IMR-90 (cell line): ENCODE results near the gene STAG1. TPM values are rescaled to one million over a fixed set of nuclear protein-coding genes. Genes with fewer than 3 reads are reported as not detected.

Experiments
- ATAC-seq: fragments of 200-7000 bp; cut with Tn5 transposase; 2 replicates; pipeline ENCODE4 v1.9.1; 2020; ENCODE audit warnings: low read depth, mild to moderate bottlenecking, moderate library complexity
- BruUV-seq: library from RNA; stranded (reverse); fragments of 400-500 nt; replicated peaks from 2 replicates; lab custom pipeline; 2021; lab: Mats Ljungman, UMichigan
- CTCF ChIA-PET: fragments of 300-600 bp; formaldehyde crosslinking; extraction: SDS; loops from one replicate; lab custom pipeline; 2021; ENCODE audit warnings: antibody characterized with exemption; lab: Yijun Ruan, JAX
- POLR2A ChIA-PET: fragments of 300-600 bp; sonication (Branson Sonifier 250); formaldehyde crosslinking; loops from one replicate; lab custom pipeline; 2022; ENCODE audit warnings: antibody characterized with exemption; ENCODE audit not compliant: unreplicated experiment; lab: Charles Lee
- DNase-seq: peaks from one replicate; pipeline ENCODE4 v3.0.0; 2013
- H2AFZ ChIP-seq: replicated peaks from 2 replicates; pipeline ENCODE3; 2013; ENCODE audit warnings: low read length, mild to moderate bottlenecking; ENCODE audit not compliant: poor library complexity
- H2AK5ac ChIP-seq: 2 replicates; pipeline ENCODE4 v1.6.1; 2013; ENCODE audit warnings: low read depth, low read length, inconsistent platforms
- H2AK9ac ChIP-seq: replicated peaks from 2 replicates; pipeline ENCODE3; 2013; ENCODE audit warnings: mild to moderate bottlenecking, low read depth, low read length, moderate library complexity; ENCODE audit not compliant: poor library complexity
- H2BK120ac ChIP-seq: 2 replicates; pipeline ENCODE4 v1.6.1; 2013; ENCODE audit warnings: low read depth, low read length, inconsistent platforms
- H2BK15ac ChIP-seq: 3 replicates; pipeline ENCODE4 v1.6.1; 2013; ENCODE audit warnings: low read depth, low read length, inconsistent platforms
- H2BK20ac ChIP-seq: 2 replicates; pipeline ENCODE4 v1.6.1; 2013; ENCODE audit warnings: low read depth, mild to moderate bottlenecking, inconsistent platforms, low read length, moderate library complexity
- H2BK5ac ChIP-seq: 2 replicates; pipeline ENCODE4 v1.6.1; 2013; ENCODE audit warnings: mild to moderate bottlenecking, low read depth, low read length, inconsistent platforms; ENCODE audit not compliant: poor library complexity, severe bottlenecking
- H3K14ac ChIP-seq: replicated peaks from 2 replicates; pipeline ENCODE4 v1.6.1; 2013; ENCODE audit warnings: low read depth, low read length, inconsistent platforms
- H3K18ac ChIP-seq: 2 replicates; pipeline ENCODE4 v1.6.1; 2013; ENCODE audit warnings: low read depth, low read length, control low read depth
- H3K23ac ChIP-seq: 2 replicates; pipeline ENCODE4 v1.6.1; 2013; ENCODE audit warnings: low read depth, low read length, inconsistent platforms
- H3K27ac ChIP-seq: 2 replicates; pipeline ENCODE4 v1.5.1; 2013; ENCODE audit warnings: mild to moderate bottlenecking, control low read depth, low read length; ENCODE audit not compliant: insufficient read depth
- H3K27me3 ChIP-seq: 2 replicates; pipeline ENCODE4 v1.6.1; 2013; ENCODE audit warnings: low read length; ENCODE audit not compliant: control insufficient read depth, insufficient read depth
- H3K36me3 ChIP-seq: 2 replicates; pipeline ENCODE4 v1.6.1; 2013; ENCODE audit warnings: low read length, mixed read lengths; ENCODE audit not compliant: control insufficient read depth, insufficient read depth
- H3K4ac ChIP-seq: 2 replicates; pipeline ENCODE4 v1.6.1; 2013; ENCODE audit warnings: low read depth, low read length, inconsistent platforms
- H3K4me1 ChIP-seq: 2 replicates; pipeline ENCODE4 v1.6.1; 2013; ENCODE audit warnings: low read length, mixed read lengths; ENCODE audit not compliant: control insufficient read depth, insufficient read depth
- H3K4me2 ChIP-seq: 2 replicates; pipeline ENCODE4 v1.6.1; 2013; ENCODE audit warnings: low read depth, mild to moderate bottlenecking, control low read depth, low read length, moderate library complexity
- H3K4me3 ChIP-seq: 2 replicates; pipeline ENCODE4 v1.5.1; 2013; ENCODE audit warnings: low read depth, mild to moderate bottlenecking, control low read depth, low read length, moderate library complexity; ENCODE audit not compliant: insufficient read depth
- H3K56ac ChIP-seq: 2 replicates; pipeline ENCODE4 v1.6.1; 2013; ENCODE audit warnings: low read length, inconsistent platforms; ENCODE audit not compliant: insufficient read depth; ENCODE audit errors: extremely low read depth
- H3K79me1 ChIP-seq, 2 experiments: 2 replicates each; pipeline ENCODE4 v1.6.1; 2013; ENCODE audit warnings: low read length in 2 of 2, inconsistent platforms in 1 of 2, low read depth in 1 of 2
- H3K9ac ChIP-seq: 2 replicates; pipeline ENCODE4 v1.6.1; 2013; ENCODE audit warnings: low read depth, low read length, control low read depth
- H3K9me1 ChIP-seq: 2 replicates; pipeline ENCODE4 v1.6.1; 2013; ENCODE audit warnings: low read length, inconsistent platforms; ENCODE audit not compliant: insufficient read depth
- H3K9me3 ChIP-seq: 2 replicates; pipeline ENCODE4 v1.6.1; 2013; ENCODE audit warnings: low read length; ENCODE audit not compliant: control insufficient read depth, insufficient read depth
- H4K20me1 ChIP-seq: 2 replicates; pipeline ENCODE4 v1.6.1; 2013; ENCODE audit warnings: low read length, inconsistent platforms; ENCODE audit not compliant: insufficient read depth
- H4K5ac ChIP-seq: 2 replicates; pipeline ENCODE4 v1.6.1; 2013; ENCODE audit warnings: mild to moderate bottlenecking, low read depth, low read length, control low read depth
- H4K8ac ChIP-seq, 2 experiments: 2 replicates each; pipeline ENCODE4 v1.6.1; 2013; ENCODE audit warnings: low read depth in 2 of 2, low read length in 2 of 2, control low read depth in 1 of 2, inconsistent platforms in 1 of 2
- H4K91ac ChIP-seq: 2 replicates; pipeline ENCODE4 v1.6.1; 2013; ENCODE audit warnings: low read depth, low read length, inconsistent platforms; ENCODE audit not compliant: insufficient read depth
- CEBPB ChIP-seq: IDR thresholded peaks from 2 replicates; pipeline ENCODE4 v1.6.1; 2012; ENCODE audit warnings: low read depth, low read length, improper control_type of control experiment
- CHD1 ChIP-seq: IDR thresholded peaks from 2 replicates; pipeline ENCODE4 v1.6.1; 2012; ENCODE audit warnings: low read depth, low read length, improper control_type of control experiment
- FOS ChIP-seq: fragments of 150-350 bp; IDR thresholded peaks from 2 replicates; pipeline ENCODE4 v1.6.1; 2016; ENCODE audit warnings: low read depth, low read length
- MAFK ChIP-seq: IDR thresholded peaks from 2 replicates; pipeline ENCODE4 v1.6.1; 2012; ENCODE audit warnings: low read depth, low read length, improper control_type of control experiment
- MAZ ChIP-seq: IDR thresholded peaks from 2 replicates; pipeline ENCODE4 v1.6.1; 2012; ENCODE audit warnings: low read depth, mild to moderate bottlenecking, low read length, improper control_type of control experiment, moderate library complexity, borderline replicate concordance
- NFE2L2 ChIP-seq: fragments of 150-350 bp; IDR thresholded peaks from 2 replicates; pipeline ENCODE4 v1.6.1; 2016; ENCODE audit warnings: low read depth, mild to moderate bottlenecking, low read length
- POLR2A ChIP-seq: IDR thresholded peaks from 2 replicates; pipeline ENCODE4 v1.6.1; 2012; ENCODE audit warnings: mild to moderate bottlenecking, low read depth, low read length
- RAD21 ChIP-seq: IDR thresholded peaks from 2 replicates; pipeline ENCODE4 v1.6.1; 2012; ENCODE audit warnings: low read length, improper control_type of control experiment
- RFX5 ChIP-seq: IDR thresholded peaks from 2 replicates; pipeline ENCODE4 v1.8.0; 2012; ENCODE audit warnings: low read depth, mild to moderate bottlenecking, low read length, moderate library complexity
- SMC3 ChIP-seq: fragments of 150-350 bp; IDR thresholded peaks from 2 replicates; pipeline ENCODE4 v1.6.1; 2016; ENCODE audit warnings: low read depth, mild to moderate bottlenecking, antibody characterized with exemption, low read length, moderate library complexity
- WGBS, 2 experiments: methylation state at CpG; one replicate each; pipeline versions ENCODE4 v1.1.5 to v1.1.7; 2013; ENCODE audit warnings: missing lambda C conversion rate in 2 of 2; ENCODE audit not compliant: insufficient read length in 1 of 2; ENCODE audit errors: extremely low coverage in 2 of 2; 5-methylcytosine and 5-hydroxymethylcytosine counted together
- dilution Hi-C: fragments of 300-500 bp; cut with HindIII; formaldehyde crosslinking; loops from one replicate; pipeline ENCODE4 v1.14.3; 2018; ENCODE audit warnings: low sequenced_read_pairs; ENCODE audit not compliant: unreplicated experiment
- in situ Hi-C: fragments of 300-500 bp; cut with MboI; formaldehyde crosslinking; loops from 3 replicates; pipeline ENCODE4 v1.14.3; 2019; ENCODE audit warnings: low sequenced_read_pairs, inconsistent platforms, mixed read lengths
- intact Hi-C: fragments of 100-400 bp; cut with micrococcal nuclease; formaldehyde crosslinking; loops from 2 replicates; pipeline ENCODE4 v1.10.0; 2022
- polyA plus RNA-seq, 3 experiments: library from polyadenylated mRNA; depleted of rRNA; stranded (reverse); fragments of >200 nt; gene quantifications; 2 replicates each; pipeline ENCODE4 v1.2.3, GENCODE V29; 2012; ENCODE audit warnings: low replicate concordance in 1 of 3
- total RNA-seq: library from RNA; depleted of rRNA; stranded (reverse); fragments of >200 nt; gene quantifications from 2 replicates; pipeline ENCODE4 v1.2.3, GENCODE V29; 2012
- TF ChIP-seq, protein P1 (sequence below): conservative IDR thresholded peaks from 2 replicates; pipeline ENCODE4 v1.5.1; 2012; ENCODE audit warnings: mild to moderate bottlenecking, low read depth, low read length, improper control_type of control experiment
- TF ChIP-seq, protein P2 (sequence below): fragments of 150-350 bp; IDR thresholded peaks from 2 replicates; pipeline ENCODE4 v1.6.1; 2017; ENCODE audit warnings: mild to moderate bottlenecking, antibody characterized with exemption, low read length, low read depth
- TF ChIP-seq, protein P3 (sequence below): fragments of 150-350 bp; IDR thresholded peaks from 2 replicates; pipeline ENCODE4 v1.6.1; 2016; ENCODE audit warnings: low read depth, mild to moderate bottlenecking, low read length, moderate library complexity, borderline replicate concordance

STAG1 gene
- total and polyA plus RNA-seq, 2 of the 4 experiments (the other 2 are of a cell fraction) = 9.6 to 32.3 TPM

DNA sequence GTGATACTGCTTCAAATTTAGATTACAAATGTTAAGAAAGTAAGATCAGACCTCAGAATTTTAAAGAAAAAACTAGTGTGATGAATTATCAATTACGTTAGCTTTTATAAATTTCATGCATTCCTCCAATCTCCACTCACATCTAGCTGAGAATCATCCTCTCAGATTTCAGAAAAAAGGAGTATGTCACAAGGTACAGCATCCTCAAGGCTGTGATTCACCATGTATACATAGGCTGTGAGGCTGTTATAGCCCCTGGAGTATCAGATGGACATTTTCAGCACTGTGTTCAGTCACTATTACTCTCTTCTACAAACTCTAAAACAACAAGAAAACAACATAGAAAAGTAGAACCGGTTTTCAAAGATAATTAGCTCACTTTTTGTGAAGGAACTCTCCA lies 287.7 kb downstream of the STAG1 start:
- DNase-seq (peak; percentile 95), ATAC-seq (peak; percentile 100)
- Histone ChIP-seq H3K56ac (peak overlapping the region; percentile 79), H4K5ac (peak overlapping the region; percentile 86), H3K4me3 (no peak overlapping the region), H2BK20ac (peak overlapping the region; percentile 90; the same call in 1 of the 2 replicates), H4K91ac (peak overlapping the region; percentile 87), H3K18ac (peak overlapping the region; percentile 95), H3K79me1 (peaks cover 10 to 15% of the 10 kb centered on the region in 2 experiments; a peak in 2 of 4 replicates), H3K4me1 (peaks cover 9% of the 10 kb centered on the region), H3K14ac (peak overlapping the region; percentile 93), H3K27me3 (no peaks in the 10 kb centered on the region), H3K23ac (peak overlapping the region; percentile 87; the same call in 1 of the 2 replicates), H3K4me2 (peak overlapping the region; percentile 84; the same call in 1 of the 2 replicates), H3K36me3 (no peaks in the 10 kb centered on the region), H3K27ac (peak overlapping the region; percentile 98), H3K9me1 (no peaks in the 10 kb centered on the region), H2BK120ac (peak overlapping the region; percentile 94), H2AK5ac (peak overlapping the region; percentile 60; the same call in 1 of the 2 replicates), H4K20me1 (no peaks in the 10 kb centered on the region), H3K9ac (peak overlapping the region; percentile 63; the same call in 1 of the 2 replicates), H3K4ac (peak overlapping the region; percentile 88), H2BK15ac (peak overlapping the region; percentile 52; the same call in 1 of the 3 replicates), H2AFZ (no peak overlapping the region), H3K9me3 (no peaks in the 10 kb centered on the region), H2BK5ac (peak overlapping the region; percentile 89), H4K8ac (peak overlapping the region; percentile 39 to 90; a peak in 3 of 4 replicates), H2AK9ac (no peak overlapping the region)
- dilution Hi-C loops (no loop called here), in situ Hi-C loops (no loop called here), intact Hi-C loops (loop anchor here (2.0 kb wide), 1 partner anchor 286 kb away; no protein-coding TSS in a partner anchor)
- ChIA-PET POLR2A (interaction anchor here (0.8 kb wide), 1 partner anchor 322 kb away, joined by 3 read pairs; no protein-coding TSS in a partner anchor), CTCF (interaction anchor here (0.7 kb wide), 3 partner anchors 8 to 158 kb away, joined by 3 to 4 read pairs (median 3); no protein-coding TSS in a partner anchor)
- WGBS, 2 experiments = 40% methylated on average over 1 of the region's 2 CpGs; no CpG with 5 or more reads in 1 of the 2 experiments
- no peak for TF ChIP-seq MAFK
- no peak for TF ChIP-seq CHD1
- no peak for TF ChIP-seq RFX5
- no peak for TF ChIP-seq MAZ
- peak; percentile 72 for TF ChIP-seq FOS
- TF ChIP-seq SMC3 = no peak
- peak; percentile 80 for TF ChIP-seq CEBPB
- TF ChIP-seq, protein P1, sequence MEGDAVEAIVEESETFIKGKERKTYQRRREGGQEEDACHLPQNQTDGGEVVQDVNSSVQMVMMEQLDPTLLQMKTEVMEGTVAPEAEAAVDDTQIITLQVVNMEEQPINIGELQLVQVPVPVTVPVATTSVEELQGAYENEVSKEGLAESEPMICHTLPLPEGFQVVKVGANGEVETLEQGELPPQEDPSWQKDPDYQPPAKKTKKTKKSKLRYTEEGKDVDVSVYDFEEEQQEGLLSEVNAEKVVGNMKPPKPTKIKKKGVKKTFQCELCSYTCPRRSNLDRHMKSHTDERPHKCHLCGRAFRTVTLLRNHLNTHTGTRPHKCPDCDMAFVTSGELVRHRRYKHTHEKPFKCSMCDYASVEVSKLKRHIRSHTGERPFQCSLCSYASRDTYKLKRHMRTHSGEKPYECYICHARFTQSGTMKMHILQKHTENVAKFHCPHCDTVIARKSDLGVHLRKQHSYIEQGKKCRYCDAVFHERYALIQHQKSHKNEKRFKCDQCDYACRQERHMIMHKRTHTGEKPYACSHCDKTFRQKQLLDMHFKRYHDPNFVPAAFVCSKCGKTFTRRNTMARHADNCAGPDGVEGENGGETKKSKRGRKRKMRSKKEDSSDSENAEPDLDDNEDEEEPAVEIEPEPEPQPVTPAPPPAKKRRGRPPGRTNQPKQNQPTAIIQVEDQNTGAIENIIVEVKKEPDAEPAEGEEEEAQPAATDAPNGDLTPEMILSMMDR = no peak
- no peak for TF ChIP-seq POLR2A
- TF ChIP-seq, protein P2, sequence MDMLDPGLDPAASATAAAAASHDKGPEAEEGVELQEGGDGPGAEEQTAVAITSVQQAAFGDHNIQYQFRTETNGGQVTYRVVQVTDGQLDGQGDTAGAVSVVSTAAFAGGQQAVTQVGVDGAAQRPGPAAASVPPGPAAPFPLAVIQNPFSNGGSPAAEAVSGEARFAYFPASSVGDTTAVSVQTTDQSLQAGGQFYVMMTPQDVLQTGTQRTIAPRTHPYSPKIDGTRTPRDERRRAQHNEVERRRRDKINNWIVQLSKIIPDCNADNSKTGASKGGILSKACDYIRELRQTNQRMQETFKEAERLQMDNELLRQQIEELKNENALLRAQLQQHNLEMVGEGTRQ = 0 out of 2 replicates have a peak, but pooled peaks have one; percentile 19
- no peak for TF ChIP-seq NFE2L2
- peak; percentile 20; the same call in 1 of the 2 replicates for TF ChIP-seq RAD21
- TF ChIP-seq, protein P3, sequence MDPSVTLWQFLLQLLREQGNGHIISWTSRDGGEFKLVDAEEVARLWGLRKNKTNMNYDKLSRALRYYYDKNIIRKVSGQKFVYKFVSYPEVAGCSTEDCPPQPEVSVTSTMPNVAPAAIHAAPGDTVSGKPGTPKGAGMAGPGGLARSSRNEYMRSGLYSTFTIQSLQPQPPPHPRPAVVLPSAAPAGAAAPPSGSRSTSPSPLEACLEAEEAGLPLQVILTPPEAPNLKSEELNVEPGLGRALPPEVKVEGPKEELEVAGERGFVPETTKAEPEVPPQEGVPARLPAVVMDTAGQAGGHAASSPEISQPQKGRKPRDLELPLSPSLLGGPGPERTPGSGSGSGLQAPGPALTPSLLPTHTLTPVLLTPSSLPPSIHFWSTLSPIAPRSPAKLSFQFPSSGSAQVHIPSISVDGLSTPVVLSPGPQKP = no peak
- BruUV-seq = no TSS peak
